Neural cell (in vitro differentiated cells): Measurements from ENCODE around the gene PNKD. TPM values are rescaled to one million over a fixed set of nuclear protein-coding genes. Genes with fewer than 3 reads are reported as not detected.

Source experiments
- H2AFZ ChIP-seq: fragments of 200-600, 300-800 bp; sonication (generic), shearing (Covaris generic); 2 replicates; pipeline ENCODE4 v1.6.0; 2014; ENCODE audit warnings: low read depth, mild to moderate bottlenecking, antibody characterized with exemption, low read length, moderate library complexity
- H3F3A ChIP-seq: fragments of 200-600 bp; shearing (Covaris generic); 2 replicates; pipeline ENCODE4 v1.6.1; 2016; ENCODE audit warnings: mild to moderate bottlenecking, moderate library complexity, mixed read lengths, antibody characterized with exemption, low read length; ENCODE audit not compliant: insufficient read depth, poor library complexity, severe bottlenecking
- H3K27ac ChIP-seq: fragments of 200-600, 300-800 bp; sonication (generic), shearing (Covaris generic); 2 replicates; pipeline ENCODE4 v1.5.1; 2014; ENCODE audit warnings: mild to moderate bottlenecking, low read length, moderate library complexity
- H3K27me3 ChIP-seq: fragments of 300-800, 200-600 bp; sonication (generic), shearing (Covaris generic); 2 replicates; pipeline ENCODE4 v1.6.0; 2014; ENCODE audit warnings: mild to moderate bottlenecking, low read depth, low read length, moderate library complexity; ENCODE audit not compliant: insufficient read depth
- H3K36me3 ChIP-seq: fragments of 300-800, 200-600 bp; sonication (generic), shearing (Covaris generic); 2 replicates; pipeline ENCODE4 v1.5.1; 2014; ENCODE audit warnings: mild to moderate bottlenecking, antibody characterized with exemption, low read length, moderate library complexity; ENCODE audit not compliant: insufficient read depth
- H3K4me2 ChIP-seq: fragments of 300-800, 200-600 bp; sonication (generic), shearing (Covaris generic); 2 replicates; pipeline ENCODE4 v1.6.0; 2014; ENCODE audit warnings: mild to moderate bottlenecking, low read length
- H3K4me3 ChIP-seq: fragments of 300-800, 200-600 bp; sonication (generic), shearing (Covaris generic); 2 replicates; pipeline ENCODE4 v1.5.1; 2014; ENCODE audit warnings: mild to moderate bottlenecking, low read length, moderate library complexity
- H3K79me2 ChIP-seq: fragments of 200-600 bp; shearing (Covaris generic); replicated peaks from 2 replicates; pipeline ENCODE4 v1.6.0; 2014; ENCODE audit warnings: mild to moderate bottlenecking, low read length, moderate library complexity; ENCODE audit not compliant: insufficient read depth
- H3K9ac ChIP-seq: fragments of 300-800, 200-600 bp; sonication (generic), shearing (Covaris generic); 2 replicates; pipeline ENCODE4 v1.6.1; 2016; ENCODE audit warnings: mild to moderate bottlenecking, low read length, mixed read lengths
- H3K9me2 ChIP-seq: fragments of 200-600 bp; shearing (Covaris generic); 2 replicates; pipeline ENCODE4 v1.6.1; 2016; ENCODE audit warnings: mild to moderate bottlenecking, low read length, mixed read lengths; ENCODE audit not compliant: insufficient read depth
- H3K9me3 ChIP-seq: fragments of 200-600, 300-800 bp; sonication (generic), shearing (Covaris generic); 2 replicates; pipeline ENCODE4 v1.6.1; 2016; ENCODE audit warnings: mild to moderate bottlenecking, mixed run types, low read length, moderate library complexity, mixed read lengths
- H4K20me1 ChIP-seq: fragments of 200-600 bp; shearing (Covaris generic); 2 replicates; pipeline ENCODE4 v1.6.1; 2016; ENCODE audit warnings: mild to moderate bottlenecking, mixed run types; ENCODE audit not compliant: insufficient read depth
- EP300 ChIP-seq: fragments of 450-650 bp; conservative IDR thresholded peaks from 2 replicates; pipeline ENCODE4 v1.6.1; 2014; ENCODE audit warnings: antibody characterized with exemption, mild to moderate bottlenecking, moderate library complexity; ENCODE audit not compliant: poor library complexity, severe bottlenecking
- EZH2 ChIP-seq: fragments of 200-600, 300-800 bp; shearing (Covaris generic), sonication (generic); IDR thresholded peaks from 2 replicates; pipeline ENCODE4 v1.6.1; 2014; ENCODE audit warnings: antibody characterized with exemption, low read length, borderline replicate concordance, mild to moderate bottlenecking; ENCODE audit not compliant: insufficient read depth, poor library complexity, severe bottlenecking
- MXI1 ChIP-seq: fragments of 450-650 bp; conservative IDR thresholded peaks from 2 replicates; pipeline ENCODE4 v1.6.1; 2014; ENCODE audit warnings: antibody characterized with exemption, mild to moderate bottlenecking; ENCODE audit not compliant: poor library complexity, severe bottlenecking
- POLR2AphosphoS5 ChIP-seq: IDR thresholded peaks from 2 replicates; pipeline ENCODE4 v1.6.1; 2012
- RAD21 ChIP-seq: fragments of 450-650 bp; conservative IDR thresholded peaks from 2 replicates; pipeline ENCODE4 v1.6.1; 2014; ENCODE audit warnings: antibody characterized with exemption, mild to moderate bottlenecking, moderate library complexity
- SMC3 ChIP-seq: fragments of 450-650 bp; conservative IDR thresholded peaks from 2 replicates; pipeline ENCODE4 v1.6.1; 2014; ENCODE audit warnings: antibody characterized with exemption, mild to moderate bottlenecking, moderate library complexity; ENCODE audit not compliant: poor library complexity
- TAF1 ChIP-seq: IDR thresholded peaks from 2 replicates; pipeline ENCODE4 v1.6.1; 2012; ENCODE audit warnings: low read depth
- polyA plus RNA-seq: library from polyadenylated mRNA; depleted of rRNA; stranded (reverse); fragments of >200 nt; gene quantifications from 2 replicates; pipeline ENCODE4 v1.2.3, GENCODE V29; 2014
- TF ChIP-seq, protein P1 (sequence below): fragments of 450-650 bp; IDR thresholded peaks from 2 replicates; pipeline ENCODE4 v1.5.1; 2014; ENCODE audit warnings: antibody characterized with exemption, mild to moderate bottlenecking, moderate library complexity; ENCODE audit not compliant: poor library complexity, severe bottlenecking
- TF ChIP-seq, protein P2 (sequence below): IDR thresholded peaks from 2 replicates; pipeline ENCODE4 v1.6.1; 2012; ENCODE audit warnings: borderline replicate concordance

Gene PNKD
- polyA plus RNA-seq, 1 donor from 2014 or later = 59.7 TPM

DNA sequence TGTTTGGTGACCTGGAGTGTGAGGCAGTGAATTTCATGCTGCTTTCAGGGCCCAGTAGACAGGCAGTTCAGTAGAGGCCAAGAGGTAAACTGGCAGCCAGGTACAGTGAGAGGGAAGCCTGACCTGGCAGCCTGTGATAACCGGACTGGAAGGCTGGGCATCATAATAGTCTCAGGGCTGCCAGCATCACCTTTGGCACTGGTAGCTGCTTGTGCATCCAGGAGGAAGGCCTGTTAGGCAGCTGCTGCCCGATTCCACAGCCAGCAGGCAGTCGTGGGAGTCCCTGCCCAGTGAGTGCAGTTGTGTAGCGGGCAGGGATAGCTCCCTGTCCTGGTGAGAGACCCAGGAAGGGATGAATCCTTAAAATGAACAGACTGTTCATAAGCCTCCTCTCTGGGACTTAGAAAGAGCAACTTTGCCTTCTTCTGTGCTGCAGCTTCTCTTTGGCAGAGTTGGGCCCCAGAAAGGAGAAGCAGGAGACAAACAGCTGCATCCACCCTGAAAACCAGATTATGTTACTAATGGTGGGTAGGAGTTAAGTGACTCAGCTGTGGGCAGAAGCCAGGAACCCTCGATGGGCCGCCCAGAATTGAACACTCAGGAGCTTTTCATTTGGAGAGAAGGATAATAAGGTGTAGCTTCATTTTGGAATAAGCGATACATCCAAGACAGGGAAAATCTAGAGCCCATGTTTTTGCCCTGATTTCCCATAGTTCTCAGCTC is 17.6 kb upstream of the PNKD start:
- Histone ChIP-seq H3K36me3 (peaks cover 13% of the 10 kb centered on the region), H3K9me2 (no peaks in the 10 kb centered on the region), H3K9ac (no peak overlapping the region), H3K4me2 (no peak overlapping the region), H2AFZ (no peak overlapping the region), H3K27ac (no peak overlapping the region), H3K4me3 (no peak overlapping the region), H4K20me1 (no peaks in the 10 kb centered on the region), H3F3A (no peaks in the 10 kb centered on the region), H3K79me2 (no peaks in the 10 kb centered on the region), H3K9me3 (no peaks in the 10 kb centered on the region), H3K27me3 (no peaks in the 10 kb centered on the region)
- TF ChIP-seq, protein P1, sequence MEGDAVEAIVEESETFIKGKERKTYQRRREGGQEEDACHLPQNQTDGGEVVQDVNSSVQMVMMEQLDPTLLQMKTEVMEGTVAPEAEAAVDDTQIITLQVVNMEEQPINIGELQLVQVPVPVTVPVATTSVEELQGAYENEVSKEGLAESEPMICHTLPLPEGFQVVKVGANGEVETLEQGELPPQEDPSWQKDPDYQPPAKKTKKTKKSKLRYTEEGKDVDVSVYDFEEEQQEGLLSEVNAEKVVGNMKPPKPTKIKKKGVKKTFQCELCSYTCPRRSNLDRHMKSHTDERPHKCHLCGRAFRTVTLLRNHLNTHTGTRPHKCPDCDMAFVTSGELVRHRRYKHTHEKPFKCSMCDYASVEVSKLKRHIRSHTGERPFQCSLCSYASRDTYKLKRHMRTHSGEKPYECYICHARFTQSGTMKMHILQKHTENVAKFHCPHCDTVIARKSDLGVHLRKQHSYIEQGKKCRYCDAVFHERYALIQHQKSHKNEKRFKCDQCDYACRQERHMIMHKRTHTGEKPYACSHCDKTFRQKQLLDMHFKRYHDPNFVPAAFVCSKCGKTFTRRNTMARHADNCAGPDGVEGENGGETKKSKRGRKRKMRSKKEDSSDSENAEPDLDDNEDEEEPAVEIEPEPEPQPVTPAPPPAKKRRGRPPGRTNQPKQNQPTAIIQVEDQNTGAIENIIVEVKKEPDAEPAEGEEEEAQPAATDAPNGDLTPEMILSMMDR = no peak

DNA sequence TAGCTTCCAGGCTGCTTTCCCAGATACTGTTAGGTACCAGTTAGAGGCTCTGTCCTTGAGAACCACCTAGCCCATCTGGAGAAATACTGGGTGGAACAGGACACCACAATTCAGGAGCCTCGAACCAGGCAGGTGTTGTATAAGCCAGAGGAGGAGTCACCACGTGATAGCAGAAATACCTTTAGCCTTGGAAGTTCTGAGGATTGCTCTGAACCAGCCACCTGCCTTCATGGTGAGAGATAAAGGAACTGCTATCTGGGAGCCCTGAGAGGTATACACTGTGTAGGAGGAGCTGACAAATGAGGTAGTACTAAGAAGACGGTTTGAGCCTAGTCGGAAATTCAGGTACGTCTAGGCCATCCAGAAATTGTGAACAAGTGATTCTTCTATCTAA is 17.1 kb upstream of the PNKD start:
- TF ChIP-seq EZH2 (no peak), SMC3 (no peak), TAF1 (no peak), EP300 (no peak), MXI1 (no peak), POLR2AphosphoS5 (no peak), RAD21 (no peak)
- TF ChIP-seq, protein P1 = no peak
- TF ChIP-seq, protein P2, sequence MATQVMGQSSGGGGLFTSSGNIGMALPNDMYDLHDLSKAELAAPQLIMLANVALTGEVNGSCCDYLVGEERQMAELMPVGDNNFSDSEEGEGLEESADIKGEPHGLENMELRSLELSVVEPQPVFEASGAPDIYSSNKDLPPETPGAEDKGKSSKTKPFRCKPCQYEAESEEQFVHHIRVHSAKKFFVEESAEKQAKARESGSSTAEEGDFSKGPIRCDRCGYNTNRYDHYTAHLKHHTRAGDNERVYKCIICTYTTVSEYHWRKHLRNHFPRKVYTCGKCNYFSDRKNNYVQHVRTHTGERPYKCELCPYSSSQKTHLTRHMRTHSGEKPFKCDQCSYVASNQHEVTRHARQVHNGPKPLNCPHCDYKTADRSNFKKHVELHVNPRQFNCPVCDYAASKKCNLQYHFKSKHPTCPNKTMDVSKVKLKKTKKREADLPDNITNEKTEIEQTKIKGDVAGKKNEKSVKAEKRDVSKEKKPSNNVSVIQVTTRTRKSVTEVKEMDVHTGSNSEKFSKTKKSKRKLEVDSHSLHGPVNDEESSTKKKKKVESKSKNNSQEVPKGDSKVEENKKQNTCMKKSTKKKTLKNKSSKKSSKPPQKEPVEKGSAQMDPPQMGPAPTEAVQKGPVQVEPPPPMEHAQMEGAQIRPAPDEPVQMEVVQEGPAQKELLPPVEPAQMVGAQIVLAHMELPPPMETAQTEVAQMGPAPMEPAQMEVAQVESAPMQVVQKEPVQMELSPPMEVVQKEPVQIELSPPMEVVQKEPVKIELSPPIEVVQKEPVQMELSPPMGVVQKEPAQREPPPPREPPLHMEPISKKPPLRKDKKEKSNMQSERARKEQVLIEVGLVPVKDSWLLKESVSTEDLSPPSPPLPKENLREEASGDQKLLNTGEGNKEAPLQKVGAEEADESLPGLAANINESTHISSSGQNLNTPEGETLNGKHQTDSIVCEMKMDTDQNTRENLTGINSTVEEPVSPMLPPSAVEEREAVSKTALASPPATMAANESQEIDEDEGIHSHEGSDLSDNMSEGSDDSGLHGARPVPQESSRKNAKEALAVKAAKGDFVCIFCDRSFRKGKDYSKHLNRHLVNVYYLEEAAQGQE = no peak
- Histone ChIP-seq H3K4me3 (no peak overlapping the region), H3K36me3 (peaks cover 13% of the 10 kb centered on the region), H3K79me2 (no peaks in the 10 kb centered on the region), H3K9ac (no peak overlapping the region), H2AFZ (no peak overlapping the region), H3K27ac (no peak overlapping the region), H3K4me2 (no peak overlapping the region), H3K27me3 (no peaks in the 10 kb centered on the region), H3K9me3 (no peaks in the 10 kb centered on the region), H3K9me2 (no peaks in the 10 kb centered on the region), H3F3A (no peaks in the 10 kb centered on the region), H4K20me1 (no peaks in the 10 kb centered on the region)
